HG02763 (cell line): ENCODE results near the gene TMEM127.
"Not testable (repeated sequence)": the region's sequence is repeated elsewhere in the genome, so short reads cannot be mapped to it uniquely, and the experiment has no call there.

Source experiments
- ATAC-seq: cut with Tn5 transposase; IDR thresholded peaks from one replicate; pipeline ENCODE4 v1.9.1; 2021; ENCODE audit warnings: mild to moderate bottlenecking, moderate library complexity; ENCODE audit not compliant: unreplicated experiment

The TMEM127 gene

GRCh38 chr2:96241900-96242611, 23.7 kb downstream of the TMEM127 start:
- ATAC-seq, result peak; percentile 79

GRCh38 chr2:96241227-96241626, 24.6 kb downstream of the TMEM127 start:
- no peak for ATAC-seq

DNA sequence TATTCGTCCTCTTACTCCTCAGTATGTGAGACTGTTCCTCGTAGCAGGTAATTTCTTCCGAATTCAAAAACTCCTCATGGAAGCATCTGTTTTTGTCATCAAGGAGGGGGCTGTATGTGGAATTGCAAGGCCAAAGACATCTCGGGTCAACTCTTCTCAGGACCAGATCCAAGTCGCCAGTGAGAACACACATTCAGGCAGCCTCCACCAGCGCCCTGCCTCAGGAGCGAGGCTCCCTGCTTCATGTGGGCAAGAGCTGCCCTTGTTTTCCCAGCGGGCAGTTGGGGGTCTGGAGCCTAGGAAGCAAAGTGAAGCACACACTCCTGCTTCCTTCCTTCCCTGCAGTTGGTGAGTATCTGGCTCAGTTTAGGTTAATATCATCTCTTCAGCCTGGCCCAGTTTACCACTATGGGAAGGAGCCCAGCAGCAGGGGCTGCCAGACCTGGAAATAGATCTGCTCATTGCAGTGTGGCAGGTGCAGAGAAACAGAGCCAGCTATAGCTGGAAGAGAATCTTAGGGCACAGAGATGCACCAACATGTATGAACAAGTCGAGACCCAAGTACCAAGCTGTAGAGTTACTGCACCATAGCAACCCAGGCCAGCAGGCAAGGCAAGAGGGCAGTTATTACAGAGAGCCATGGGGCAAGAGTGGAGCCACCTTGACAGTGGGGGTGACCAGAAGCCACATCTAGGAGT, 25.3 kb downstream of the TMEM127 start:
- ATAC-seq, result no peak

- no peak for ATAC-seq
Observed at GRCh38 chr2:96239745-96240264, 26.0 kb downstream of the TMEM127 start.

- no peak for ATAC-seq
Observed at GRCh38 chr2:96239091-96239490, 26.7 kb downstream of the TMEM127 start.

- no peak for ATAC-seq
Observed at GRCh38 chr2:96238266-96238665, 27.5 kb downstream of the TMEM127 start.

DNA sequence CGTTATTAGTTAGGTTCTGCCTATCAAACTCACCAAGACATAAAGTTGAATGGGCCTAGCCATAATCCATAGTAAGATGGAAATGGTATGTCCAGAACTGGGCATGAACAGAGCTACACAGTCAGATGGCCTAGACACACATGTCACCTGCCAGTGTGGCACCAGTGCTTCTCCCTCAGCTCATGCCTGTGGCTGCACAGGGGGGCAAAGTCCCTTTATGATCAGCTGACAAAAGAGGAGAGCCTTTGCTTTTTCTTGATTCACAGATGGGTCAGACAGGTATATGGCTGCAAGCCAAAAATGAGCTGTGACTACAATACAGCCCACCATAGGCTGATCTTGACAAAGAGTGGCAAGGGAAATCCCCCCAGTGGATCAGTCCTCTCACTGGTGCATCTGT, 28.9 kb downstream of the TMEM127 start:
- no peak for ATAC-seq

DNA sequence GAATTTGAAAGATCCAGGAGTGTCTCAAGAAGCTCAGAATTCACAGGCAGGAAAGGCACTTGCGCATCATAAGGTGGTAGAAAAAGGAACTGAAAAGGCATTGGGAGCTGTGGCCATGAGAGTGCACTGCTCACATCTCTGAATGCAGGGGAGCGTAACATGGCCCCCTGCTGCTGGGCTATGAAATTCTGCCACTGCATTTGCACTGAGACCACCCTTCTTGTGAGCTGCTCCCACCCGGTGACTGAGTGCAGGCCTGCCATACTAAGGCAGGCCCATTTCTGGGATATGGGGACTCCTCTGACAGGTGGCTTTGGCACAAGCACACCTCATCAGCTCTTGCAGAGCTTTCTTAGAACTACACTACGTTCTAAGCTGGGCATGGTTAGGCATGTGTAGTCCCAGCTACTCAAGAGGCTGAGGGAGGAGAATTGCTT, 31.9 kb downstream of the TMEM127 start:
- peak; percentile 84 for ATAC-seq

GRCh38 chr2:96233436-96233835, 32.4 kb downstream of the TMEM127 start:
- ATAC-seq, result no peak

DNA sequence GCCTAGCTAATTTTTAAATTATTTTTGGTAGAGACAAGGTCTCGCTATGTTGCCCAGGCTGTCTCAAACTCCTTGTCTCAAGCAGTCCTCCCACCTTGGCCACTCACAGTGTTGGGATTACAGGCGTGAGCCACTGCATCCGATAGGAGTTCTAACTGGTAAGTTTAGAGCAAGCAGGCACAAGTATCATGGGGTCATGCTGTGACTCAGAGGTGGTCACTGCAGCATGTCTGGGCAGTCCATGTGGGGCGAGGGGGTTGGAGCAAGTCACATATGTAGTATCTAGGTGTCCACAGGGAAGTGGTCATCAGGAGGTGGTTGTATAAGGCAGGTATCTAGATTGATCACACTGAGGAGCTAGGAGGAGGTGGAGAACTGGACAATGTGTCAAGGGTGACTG, 34.5 kb downstream of the TMEM127 start:
- ATAC-seq, result no peak

DNA sequence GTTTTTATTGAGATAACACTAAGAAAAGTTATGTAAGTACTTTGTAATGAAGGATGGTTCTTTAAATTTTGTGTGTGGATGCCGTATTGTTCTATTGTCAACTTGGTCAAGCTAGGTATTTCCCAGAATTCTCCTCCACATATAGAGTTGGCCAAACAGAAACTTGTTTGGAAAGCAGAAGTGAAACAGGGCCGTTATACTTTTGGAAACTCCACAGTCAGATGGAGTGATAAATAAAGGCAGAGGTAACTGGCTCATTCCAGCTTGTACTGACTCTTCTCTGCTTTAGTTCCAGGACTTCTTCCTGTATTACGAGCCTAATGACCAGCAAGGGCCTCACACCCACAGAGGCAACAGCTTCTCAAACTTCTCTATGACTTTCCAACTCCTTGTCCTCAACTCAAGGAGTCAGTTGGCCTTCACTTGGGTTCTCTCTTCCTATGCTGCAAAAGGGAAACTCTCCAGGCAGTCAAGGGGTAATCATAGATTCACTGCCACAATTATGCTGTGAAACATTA, 40.7 kb downstream of the TMEM127 start:
- no peak for ATAC-seq

DNA sequence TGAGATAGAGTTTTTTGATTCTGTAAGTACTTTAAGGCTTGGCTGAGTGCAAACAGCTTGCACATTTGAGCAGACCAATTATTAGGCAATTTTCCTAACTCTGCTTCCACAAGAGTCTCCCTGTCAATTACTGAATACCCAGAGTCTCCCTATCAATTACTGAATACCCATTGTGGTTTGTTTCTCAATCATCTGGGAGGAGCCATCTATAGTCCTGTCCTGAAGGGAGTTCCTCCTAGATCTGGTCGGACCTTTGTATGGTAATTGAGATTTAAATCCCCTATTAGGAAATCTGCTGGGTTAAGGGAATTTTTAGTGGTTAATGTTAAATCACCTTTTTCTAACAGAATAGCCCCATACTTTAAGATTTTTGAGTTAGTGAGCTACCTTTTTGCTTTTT, 44.7 kb downstream of the TMEM127 start:
- ATAC-seq, result not testable (repeated sequence)

- ATAC-seq, result not testable (repeated sequence)
Observed at GRCh38 chr2:96219959-96220358, 45.8 kb downstream of the TMEM127 start.

- ATAC-seq, result no peak
Observed at GRCh38 chr2:96218508-96219131, 47.2 kb downstream of the TMEM127 start.

DNA sequence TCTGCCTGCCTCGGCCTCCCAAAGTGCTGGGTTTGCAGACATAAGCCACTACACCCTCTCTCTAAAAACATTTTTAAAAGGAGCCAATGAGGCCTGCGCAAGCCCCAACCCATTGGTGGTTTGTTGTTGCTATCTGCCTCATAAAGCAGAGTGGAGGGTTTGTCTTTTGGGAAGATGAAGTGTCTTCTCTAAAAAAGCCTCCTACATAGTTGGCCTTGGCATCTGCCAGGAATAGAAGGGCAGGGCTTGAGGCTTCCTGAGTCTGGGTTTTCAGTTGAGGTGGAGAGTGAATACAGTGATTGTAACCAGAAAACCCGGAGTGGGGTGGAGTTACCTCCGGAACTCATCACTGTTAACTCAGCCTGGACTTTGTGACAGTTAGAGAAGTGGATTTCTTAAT, 51.2 kb downstream of the TMEM127 start:
- ATAC-seq, result no peak

- ATAC-seq, result no peak
Observed at GRCh38 chr2:96213379-96213778, 52.4 kb downstream of the TMEM127 start.

DNA sequence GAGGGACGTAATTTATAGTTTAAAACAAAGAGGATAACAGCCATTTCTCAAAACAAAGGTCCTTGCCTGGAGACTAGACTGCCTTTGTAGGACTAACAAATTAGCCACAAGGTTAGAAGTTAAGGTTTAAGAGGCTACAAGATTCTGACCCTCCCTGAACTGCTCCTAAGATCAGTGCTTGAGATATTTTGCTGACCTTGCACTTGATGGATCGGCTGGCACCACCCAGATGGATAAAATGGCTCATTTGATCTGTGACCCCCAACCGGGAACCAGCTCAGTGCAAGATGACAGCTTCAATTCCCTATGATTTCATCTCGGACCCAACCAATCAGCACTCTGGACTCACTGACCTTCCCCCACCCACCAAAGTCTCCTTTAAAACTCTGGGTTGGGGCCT, 53.5 kb downstream of the TMEM127 start:
- no peak for ATAC-seq

- ATAC-seq, result no peak
Observed at GRCh38 chr2:96209729-96210085, 56.1 kb downstream of the TMEM127 start.

DNA sequence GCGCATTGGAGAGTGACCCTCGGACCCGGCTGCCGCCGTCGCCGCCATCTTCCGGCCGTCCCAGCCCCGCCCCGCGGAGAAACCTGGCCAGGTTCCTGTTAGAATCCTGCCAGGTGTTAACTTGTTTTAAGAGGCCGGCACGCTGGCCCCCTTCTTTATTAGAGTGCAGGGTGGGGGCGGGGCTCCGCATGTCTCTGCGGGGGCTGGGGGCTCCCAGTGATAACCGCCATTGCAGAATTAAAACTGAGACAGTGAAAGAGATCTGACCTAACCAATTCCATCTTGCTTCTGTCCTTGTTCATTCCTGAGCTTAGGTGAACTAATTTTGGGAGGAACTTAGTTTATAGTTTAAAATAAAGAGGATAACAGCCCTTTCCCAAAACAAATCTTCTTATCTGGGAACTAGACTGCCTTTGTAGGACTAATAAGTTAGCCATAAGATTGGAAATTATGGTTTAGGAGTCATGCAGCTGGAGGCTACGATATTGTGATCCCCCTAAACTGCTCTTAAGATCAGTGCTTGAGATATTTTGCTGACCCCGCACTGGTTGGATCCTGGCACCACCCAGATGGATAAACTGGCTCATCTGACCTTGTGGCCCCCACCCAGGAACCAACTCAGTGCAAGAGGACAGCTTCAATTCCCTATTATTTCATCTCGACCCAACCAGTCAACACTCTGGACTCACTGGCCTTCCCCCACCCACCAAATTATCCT, 56.6 kb downstream of the TMEM127 start:
- no peak for ATAC-seq

DNA sequence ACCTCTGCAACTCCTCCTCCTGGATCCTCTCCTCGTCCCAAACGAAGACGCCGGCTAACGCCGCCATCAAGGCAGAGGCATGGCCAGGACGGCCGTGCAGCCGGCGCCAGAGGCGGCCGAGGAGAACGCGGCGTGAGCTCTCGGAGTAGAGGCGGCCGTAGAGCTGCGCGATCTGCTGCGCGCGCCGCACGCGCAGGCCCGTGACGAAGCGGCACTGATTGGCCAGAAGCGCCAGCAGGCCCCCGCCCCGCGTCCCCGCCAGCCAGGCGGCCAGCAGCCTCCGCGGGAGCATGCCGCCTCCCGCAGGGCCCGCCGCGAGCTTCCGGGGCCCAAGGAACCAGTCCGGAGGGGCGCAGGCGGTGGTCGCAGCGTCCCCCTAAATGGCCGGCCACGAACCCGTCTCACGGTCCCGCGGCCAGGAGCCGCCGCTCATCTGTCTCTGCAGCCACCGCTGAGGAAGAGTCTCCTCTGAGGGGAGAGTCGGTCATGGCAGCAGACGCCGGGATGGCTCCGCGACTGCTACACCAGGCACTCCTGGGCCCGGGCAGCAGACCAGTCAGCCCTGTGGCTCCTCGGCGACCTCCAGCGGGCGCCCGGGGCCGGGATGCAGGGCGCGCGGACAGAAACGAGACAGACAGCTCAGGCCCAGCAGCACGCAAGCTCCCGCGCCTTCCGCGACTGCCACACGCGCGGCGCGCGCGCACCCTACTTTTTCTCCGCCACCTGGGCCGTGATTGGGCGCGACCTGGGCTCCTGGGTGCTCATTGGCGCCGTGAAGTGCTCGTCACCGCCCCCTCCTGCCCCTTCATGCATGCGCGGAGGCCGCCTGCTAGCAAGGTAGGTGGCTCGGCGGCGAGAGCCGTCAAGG, 57.4 kb downstream of the TMEM127 start, which contains the start of gene STARD7:
STARD7 (minus strand) TSS at position 685 of the 868 bp plus-strand sequence; CDS start at position 292, 393 bp downstream.
- ATAC-seq, result peak; percentile 87
